PC-3 (cell line): ENCODE results near the gene VPS52. TPM values are rescaled to one million over a fixed set of nuclear protein-coding genes. Genes with fewer than 3 reads are reported as not detected.

Source experiments
- ATAC-seq: fragments of 200-7000 bp; cut with Tn5 transposase; 2 replicates; pipeline ENCODE4 v1.9.1; 2020; ENCODE audit warnings: mild to moderate bottlenecking, moderate library complexity
- BruUV-seq: library from RNA; stranded (reverse); fragments of 400-500 nt; replicated peaks from 2 replicates; lab custom pipeline; 2021; lab: Mats Ljungman, UMichigan
- CTCF ChIA-PET: fragments of 300-600 bp; sonication (Branson Sonifier 250); formaldehyde crosslinking; loops from one replicate; lab custom pipeline; 2022; ENCODE audit warnings: antibody characterized with exemption; lab: Charles Lee
- POLR2A ChIA-PET: fragments of 300-600 bp; sonication (Branson Sonifier 250); formaldehyde crosslinking; loops from one replicate; lab custom pipeline; 2022; ENCODE audit warnings: antibody characterized with exemption; ENCODE audit not compliant: unreplicated experiment; lab: Charles Lee
- DNase-seq: peaks from one replicate; pipeline ENCODE4 v3.0.0-alpha.2; 2015
- H2AFZ ChIP-seq: fragments of 300-600 bp; sonication (generic); 2 replicates; pipeline ENCODE4 v1.6.0; 2016; ENCODE audit warnings: antibody characterized with exemption, low read length
- H3F3A ChIP-seq: fragments of 300-600 bp; sonication (generic); one replicate; pipeline ENCODE4 v1.6.0; 2017; ENCODE audit warnings: antibody characterized with exemption, low read length, control low read depth, mild to moderate bottlenecking; ENCODE audit not compliant: unreplicated experiment
- H3K27ac ChIP-seq: fragments of 300-600 bp; sonication (generic); 2 replicates; pipeline ENCODE4 v1.5.1; 2016; ENCODE audit warnings: mild to moderate bottlenecking, low read length
- H3K27me3 ChIP-seq: fragments of 300-600 bp; sonication (generic); 2 replicates; pipeline ENCODE4 v1.6.1; 2016; ENCODE audit warnings: low read length, mixed read lengths
- H3K36me3 ChIP-seq: fragments of 300-600 bp; sonication (generic); 2 replicates; pipeline ENCODE4 v1.6.1; 2016; ENCODE audit warnings: low read depth, mixed run types, low read length, mixed read lengths
- H3K4me1 ChIP-seq: fragments of 300-600 bp; sonication (generic); 2 replicates; pipeline ENCODE4 v1.5.1; 2016; ENCODE audit warnings: low read length; ENCODE audit not compliant: insufficient read depth
- H3K4me2 ChIP-seq: fragments of 300-600 bp; sonication (generic); 2 replicates; pipeline ENCODE4 v1.6.0; 2016; ENCODE audit warnings: low read length
- H3K4me3 ChIP-seq: fragments of 300-600 bp; sonication (generic); 2 replicates; pipeline ENCODE4 v1.5.1; 2016; ENCODE audit warnings: mild to moderate bottlenecking, low read length, mixed read lengths
- H3K79me2 ChIP-seq: fragments of 300-600 bp; sonication (generic); 2 replicates; pipeline ENCODE4 v1.6.1; 2017; ENCODE audit warnings: low read length, mixed read lengths
- H3K9ac ChIP-seq: fragments of 300-600 bp; sonication (generic); 2 replicates; pipeline ENCODE4 v1.6.0; 2016; ENCODE audit warnings: mild to moderate bottlenecking, low read length
- H3K9me2 ChIP-seq: fragments of 300-600 bp; sonication (generic); replicated peaks from 2 replicates; pipeline ENCODE4 v1.6.1; 2016; ENCODE audit warnings: mixed run types, low read length, mixed read lengths
- H3K9me3 ChIP-seq: fragments of 300-600 bp; sonication (generic); 2 replicates; pipeline ENCODE4 v1.6.1; 2016; ENCODE audit warnings: low read length, mixed read lengths
- H4K20me1 ChIP-seq: fragments of 300-600 bp; sonication (generic); 2 replicates; pipeline ENCODE4 v1.6.1; 2016; ENCODE audit warnings: low read length, mixed read lengths
- EZH2 ChIP-seq: fragments of 300-600 bp; sonication (generic); IDR thresholded peaks from one replicate; pipeline ENCODE4 v1.6.1; 2017; ENCODE audit warnings: antibody characterized with exemption, mild to moderate bottlenecking, low read length; ENCODE audit not compliant: unreplicated experiment
- EZH2phosphoT487 ChIP-seq: fragments of 300-600 bp; sonication (generic); IDR thresholded peaks from 2 replicates; pipeline ENCODE4 v1.6.1; 2018; ENCODE audit warnings: mild to moderate bottlenecking, antibody characterized with exemption, low read length, borderline replicate concordance
- intact Hi-C: fragments of 100-400 bp; cut with micrococcal nuclease; formaldehyde crosslinking; loops from 2 replicates; pipeline ENCODE4 v1.9.0; 2023
- total RNA-seq: library from RNA; depleted of rRNA; stranded (reverse); fragments of >200 nt; gene quantifications from 2 replicates; pipeline ENCODE4 v1.2.3, GENCODE V29; 2014
- TF ChIP-seq, protein P1 (sequence below): fragments of 300-600 bp; sonication (generic); conservative IDR thresholded peaks from 2 replicates; pipeline ENCODE4 v1.5.1; 2017; ENCODE audit warnings: antibody characterized with exemption, low read depth, mild to moderate bottlenecking, low read length

VPS52 gene
- total RNA-seq, 1 experiment from 2014 or later = 33.7 TPM

DNA sequence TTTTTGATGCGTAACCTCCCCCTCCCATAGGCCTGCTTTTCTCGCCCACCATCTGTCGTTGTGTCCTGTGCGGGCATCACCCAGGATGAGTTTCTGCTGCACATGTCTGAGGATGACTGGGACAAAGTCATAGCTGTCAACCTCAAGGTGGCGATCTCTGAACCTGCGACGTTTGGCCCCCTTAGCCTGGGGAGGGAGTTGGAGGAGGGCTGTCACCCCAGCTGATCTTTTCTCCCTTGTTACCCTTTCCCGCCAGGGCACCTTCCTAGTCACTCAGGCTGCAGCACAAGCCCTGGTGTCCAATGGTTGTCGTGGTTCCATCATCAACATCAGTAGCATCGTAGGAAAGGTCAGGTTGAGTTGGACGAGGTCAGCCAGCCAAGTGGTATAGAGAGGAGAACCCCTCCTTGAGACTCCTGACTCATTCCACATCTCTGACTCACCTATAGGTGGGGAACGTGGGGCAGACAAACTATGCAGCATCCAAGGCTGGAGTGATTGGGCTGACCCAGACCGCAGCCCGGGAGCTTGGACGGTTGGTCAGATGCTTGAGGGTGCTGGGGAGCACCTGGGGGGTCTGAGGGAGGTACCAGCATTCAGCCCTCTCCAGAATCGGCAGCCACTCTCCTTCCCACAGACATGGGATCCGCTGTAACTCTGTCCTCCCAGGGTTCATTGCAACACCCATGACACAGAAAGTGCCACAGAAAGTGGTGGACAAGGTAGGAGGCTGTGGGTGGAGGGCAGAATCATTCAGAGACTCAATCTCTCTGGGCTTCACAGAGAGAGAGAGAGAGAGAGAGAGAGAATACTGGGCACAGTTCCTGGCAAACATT lies 66.3 kb downstream of the VPS52 start:
- Histone ChIP-seq H3K27me3 (no peaks in the 10 kb centered on the region), H3K79me2 (peaks cover 40% of the 10 kb centered on the region), H3K4me3 (peak overlapping the region; percentile 46), H3K9me3 (no peaks in the 10 kb centered on the region), H3K36me3 (peaks cover 21% of the 10 kb centered on the region), H3K4me1 (peaks cover 54% of the 10 kb centered on the region), H2AFZ (no peak overlapping the region), H3K9ac (peak overlapping the region; percentile 55), H3K9me2 (no peaks in the 10 kb centered on the region), H3K4me2 (peak overlapping the region; percentile 100), H4K20me1 (no peaks in the 10 kb centered on the region), H3K27ac (peak overlapping the region; percentile 84), H3F3A (no peaks in the 10 kb centered on the region)
- intact Hi-C loops = loop anchor here (2.0 to 10.0 kb wide), 3 partner anchors 43 to 209 kb away; partner anchors contain the start of genes B3GALT4, CUTA, PHF1 and RPS18
- DNase-seq = peak; percentile 76
- TF ChIP-seq, protein P1, sequence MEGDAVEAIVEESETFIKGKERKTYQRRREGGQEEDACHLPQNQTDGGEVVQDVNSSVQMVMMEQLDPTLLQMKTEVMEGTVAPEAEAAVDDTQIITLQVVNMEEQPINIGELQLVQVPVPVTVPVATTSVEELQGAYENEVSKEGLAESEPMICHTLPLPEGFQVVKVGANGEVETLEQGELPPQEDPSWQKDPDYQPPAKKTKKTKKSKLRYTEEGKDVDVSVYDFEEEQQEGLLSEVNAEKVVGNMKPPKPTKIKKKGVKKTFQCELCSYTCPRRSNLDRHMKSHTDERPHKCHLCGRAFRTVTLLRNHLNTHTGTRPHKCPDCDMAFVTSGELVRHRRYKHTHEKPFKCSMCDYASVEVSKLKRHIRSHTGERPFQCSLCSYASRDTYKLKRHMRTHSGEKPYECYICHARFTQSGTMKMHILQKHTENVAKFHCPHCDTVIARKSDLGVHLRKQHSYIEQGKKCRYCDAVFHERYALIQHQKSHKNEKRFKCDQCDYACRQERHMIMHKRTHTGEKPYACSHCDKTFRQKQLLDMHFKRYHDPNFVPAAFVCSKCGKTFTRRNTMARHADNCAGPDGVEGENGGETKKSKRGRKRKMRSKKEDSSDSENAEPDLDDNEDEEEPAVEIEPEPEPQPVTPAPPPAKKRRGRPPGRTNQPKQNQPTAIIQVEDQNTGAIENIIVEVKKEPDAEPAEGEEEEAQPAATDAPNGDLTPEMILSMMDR = peak; percentile 38
- TF ChIP-seq EZH2phosphoT487 = no peak
- TF ChIP-seq EZH2 = no peak
- ATAC-seq = peak; percentile 41
- BruUV-seq = no TSS peak
- ChIA-PET POLR2A (interaction anchor here (0.6 kb wide), 1 partner anchor 45 kb away, joined by 4 read pairs; no protein-coding TSS in a partner anchor), CTCF (interaction anchor here (0.6 kb wide), 1 partner anchor 43 kb away, joined by 3 read pairs; no protein-coding TSS in a partner anchor)

DNA sequence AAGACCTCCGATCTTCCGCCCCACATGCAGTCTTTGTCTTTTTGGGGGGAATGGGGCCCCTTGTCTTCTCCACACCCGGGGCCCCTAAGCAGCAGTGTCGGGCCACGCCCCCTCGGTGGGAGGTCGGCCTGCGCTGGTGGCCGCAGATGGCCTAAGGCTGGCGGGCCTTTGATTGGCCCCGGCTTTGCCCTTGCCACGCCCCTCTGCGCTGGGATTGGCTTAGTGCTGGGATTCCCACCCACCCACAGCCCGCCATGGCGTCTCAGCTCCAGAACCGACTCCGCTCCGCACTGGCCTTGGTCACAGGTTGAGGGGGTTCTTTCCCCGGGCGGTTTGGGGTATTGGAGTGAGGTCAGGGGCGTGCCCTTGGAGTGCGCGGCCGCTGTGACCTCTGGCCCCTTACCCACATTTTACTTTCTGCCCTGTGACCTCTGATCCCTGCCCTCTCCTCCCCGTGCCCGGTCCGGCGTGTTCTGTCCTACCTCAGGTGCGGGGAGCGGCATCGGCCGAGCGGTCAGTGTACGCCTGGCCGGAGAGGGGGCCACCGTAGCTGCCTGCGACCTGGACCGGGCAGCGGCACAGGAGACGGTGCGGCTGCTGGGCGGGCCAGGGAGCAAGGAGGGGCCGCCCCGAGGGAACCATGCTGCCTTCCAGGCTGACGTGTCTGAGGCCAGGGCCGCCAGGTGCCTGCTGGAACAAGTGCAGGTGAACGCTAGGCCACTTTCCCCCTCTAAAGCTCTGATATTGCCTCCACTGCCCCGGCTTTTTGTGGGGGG lies 67.1 kb downstream of the VPS52 start, which contains the start of gene HSD17B8:
TSS of gene HSD17B8 (plus strand) at position 241 of the 776 bp plus-strand sequence. CDS start at position 255, 14 bp downstream.
- Histone ChIP-seq H4K20me1 (no peaks in the 10 kb centered on the region), H3K9me3 (no peaks in the 10 kb centered on the region), H3K4me2 (peak within 1 kb of the TSS; percentile 100), H3K4me1 (peaks cover 54% of the 10 kb centered on the region), H3F3A (no peaks in the 10 kb centered on the region), H3K9me2 (no peaks in the 10 kb centered on the region), H3K27me3 (no peaks in the 10 kb centered on the region), H3K36me3 (peaks cover 21% of the 10 kb centered on the region), H3K79me2 (peaks cover 48% of the 10 kb centered on the region), H3K9ac (peak within 1 kb of the TSS; percentile 31), H3K27ac (peak within 1 kb of the TSS; percentile 84), H3K4me3 (peak within 1 kb of the TSS; percentile 46), H2AFZ (no peak within 1 kb of the TSS)
- intact Hi-C loops = loop anchor here (10.0 kb wide), 2 partner anchors 70 to 210 kb away; partner anchors contain the start of genes B3GALT4, CUTA, PHF1 and RPS18
- POLR2A ChIA-PET = interaction anchor here (0.7 kb wide), 1 partner anchor 44 kb away, joined by 6 read pairs; no protein-coding TSS in a partner anchor
- BruUV-seq = no TSS peak
- TF ChIP-seq EZH2 (no peak), EZH2phosphoT487 (no peak)
- TF ChIP-seq, protein P1 = no peak
- DNase-seq (peak; percentile 42), ATAC-seq (peak; percentile 30)
- CTCF ChIA-PET = no interaction called here
